Fibroblast of skin of right quadriceps (primary cell): Measurements from ENCODE around the gene DOK5.

ENCODE experiments used
- DNase-seq: peaks from one replicate; pipeline ENCODE4 v3.0.0-alpha.2; 2013

Gene DOK5

GRCh38 chr20:54515793-54516628 is 40.6 kb downstream of the DOK5 start:
- DNase-seq: peak; percentile 52

DNA sequence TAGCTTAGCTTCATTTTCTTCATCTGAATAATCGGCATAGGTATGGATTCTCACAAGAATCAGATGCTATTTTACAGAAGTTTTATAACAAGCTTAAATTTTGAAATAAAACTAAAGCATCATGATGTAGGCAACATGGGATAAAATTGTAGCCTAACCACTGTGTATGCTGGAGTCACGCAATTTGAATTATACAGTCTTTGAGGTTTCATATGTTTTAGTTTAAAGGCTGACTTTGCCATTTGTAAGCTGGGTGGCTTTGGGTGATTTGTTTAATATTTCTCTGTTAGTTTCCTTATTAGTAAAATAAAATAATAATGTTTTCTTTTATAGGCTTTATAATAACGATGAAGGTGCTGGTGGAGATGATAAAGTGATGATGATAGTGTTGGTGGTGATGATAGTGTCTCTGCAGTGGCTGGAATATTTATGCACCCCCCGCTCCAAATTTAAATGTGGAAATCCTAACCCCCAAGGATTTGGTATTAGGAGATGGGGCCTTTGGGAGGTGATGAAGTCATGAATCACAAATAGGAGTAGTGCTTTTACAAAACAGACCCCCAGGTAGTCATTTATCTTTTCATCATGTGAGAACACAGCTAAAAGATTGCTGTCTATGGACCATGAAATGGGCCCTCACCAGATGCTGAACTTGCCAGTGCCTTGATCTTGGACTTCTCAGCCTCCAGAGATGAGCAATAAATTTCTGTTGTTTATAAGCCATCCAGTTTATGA is 42.0 kb downstream of the DOK5 start:
- peak; percentile 57 for DNase-seq

- DNase-seq: no peak
Observed at GRCh38 chr20:54524849-54525248, 49.5 kb downstream of the DOK5 start.

GRCh38 chr20:54525916-54526590 is 50.7 kb downstream of the DOK5 start:
- DNase-seq: peak; percentile 41

GRCh38 chr20:54526801-54527200 is 51.4 kb downstream of the DOK5 start:
- no peak for DNase-seq

DNA sequence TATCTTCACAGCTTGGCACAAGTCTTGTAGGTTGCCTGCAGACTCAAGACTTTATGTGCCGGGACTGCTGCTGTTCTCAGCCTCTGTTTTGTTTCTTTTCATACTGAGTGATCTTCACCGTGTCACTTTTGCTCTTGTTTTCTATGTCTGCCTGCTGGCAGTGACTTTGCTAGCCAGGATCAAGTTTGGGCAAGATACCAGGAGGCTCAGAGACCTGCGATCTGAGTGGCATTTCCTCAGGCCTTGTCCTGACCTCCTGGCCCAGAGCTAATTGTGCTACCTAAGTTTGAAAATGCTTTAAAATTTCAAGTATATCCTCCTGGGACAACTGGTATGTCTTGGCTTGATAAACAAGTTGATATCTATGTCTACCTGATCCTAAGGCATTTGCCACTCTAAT is 57.2 kb downstream of the DOK5 start:
- no peak for DNase-seq

- DNase-seq: no peak
Observed at GRCh38 chr20:54534101-54534500, 58.7 kb downstream of the DOK5 start.

GRCh38 chr20:54535033-54535432 is 59.6 kb downstream of the DOK5 start:
- DNase-seq: peak; percentile 68

- DNase-seq: no peak
Observed at GRCh38 chr20:54535746-54536145, 60.4 kb downstream of the DOK5 start.

- DNase-seq: no peak
Observed at GRCh38 chr20:54539521-54540046, 64.2 kb downstream of the DOK5 start.

GRCh38 chr20:54543369-54543768 is 68.0 kb downstream of the DOK5 start:
- no peak for DNase-seq

DNA sequence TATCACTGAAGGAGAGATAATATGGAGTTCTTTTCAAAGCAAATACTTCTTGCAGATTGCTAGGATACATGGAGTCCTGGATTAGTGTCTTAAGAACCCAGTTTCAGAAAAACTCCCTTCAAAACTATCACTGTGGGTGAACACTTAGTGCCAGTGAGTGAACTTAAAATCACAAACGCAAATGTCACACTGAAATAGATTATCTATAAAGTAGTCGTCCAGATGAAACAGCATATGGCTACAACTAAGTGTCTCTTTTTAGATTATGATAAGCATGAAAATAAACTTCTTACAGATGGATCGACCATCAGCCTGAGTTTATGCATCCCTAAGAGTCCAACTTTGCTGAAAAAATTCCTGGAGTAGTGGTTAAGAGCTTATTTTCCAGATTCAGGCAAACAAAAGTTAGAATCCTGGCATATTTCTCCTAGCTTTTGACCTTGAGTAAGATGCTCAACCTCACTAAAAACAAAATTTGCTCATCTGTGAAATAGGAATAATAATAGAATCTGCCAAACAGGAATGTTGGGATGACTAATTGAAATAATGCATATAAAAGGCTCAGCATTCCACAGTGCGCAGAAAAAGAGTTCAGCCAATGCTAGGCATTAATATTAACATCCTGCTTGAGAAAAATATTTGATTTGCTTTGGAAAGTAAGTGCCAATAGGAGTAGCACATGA is 70.4 kb downstream of the DOK5 start:
- peak; percentile 84 for DNase-seq

DNA sequence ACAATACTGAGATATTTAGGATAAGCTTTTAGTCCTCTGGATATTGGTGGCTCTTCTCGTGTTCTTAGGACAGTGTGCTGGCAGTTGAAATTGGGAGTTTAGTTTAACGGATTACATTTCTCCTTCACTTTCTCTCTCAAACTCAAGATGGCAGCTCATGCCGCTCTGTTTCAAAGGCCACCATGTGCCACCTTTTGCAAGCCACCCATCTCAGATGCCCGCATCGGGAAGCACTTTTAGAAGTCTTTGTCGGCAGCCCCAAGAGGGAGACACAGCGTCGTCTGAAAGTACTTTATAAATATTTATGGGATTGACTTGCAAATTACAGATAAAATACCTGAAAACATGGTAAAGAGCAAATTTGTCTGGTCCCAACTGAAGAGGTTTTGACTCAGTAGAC is 73.5 kb downstream of the DOK5 start:
- no peak for DNase-seq

GRCh38 chr20:54549658-54550326 is 74.4 kb downstream of the DOK5 start:
- DNase-seq: peak; percentile 77

DNA sequence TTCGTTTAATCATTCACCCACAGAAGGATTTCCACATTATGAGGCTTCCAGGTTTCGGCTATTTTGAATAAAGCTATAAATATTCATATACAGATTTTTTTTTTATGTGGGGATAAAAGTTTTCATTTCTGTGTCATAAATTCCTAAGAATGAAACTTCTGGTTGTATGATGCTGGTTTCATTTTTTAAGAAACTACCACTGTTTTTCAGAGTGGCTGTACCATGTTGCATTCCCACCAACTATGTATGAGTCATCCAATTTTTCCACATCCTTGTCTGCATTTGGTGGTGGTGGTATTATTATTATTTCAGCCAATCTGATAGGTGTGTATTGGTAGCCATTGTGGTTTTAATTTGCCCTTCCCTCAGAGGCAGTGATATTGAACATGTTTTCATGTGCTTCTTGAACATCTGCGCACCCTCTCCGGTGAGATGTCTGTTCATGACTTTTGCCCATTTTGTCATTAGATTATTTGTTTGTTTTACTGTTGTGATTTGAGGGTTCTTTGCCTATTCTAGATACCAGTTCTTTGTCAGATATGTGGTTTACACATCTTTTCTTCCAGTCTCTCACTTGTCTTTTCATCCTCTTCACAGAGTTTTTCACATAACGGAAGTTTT is 75.5 kb downstream of the DOK5 start:
- peak; percentile 54 for DNase-seq

- DNase-seq: no peak
Observed at GRCh38 chr20:54554006-54554405, 78.6 kb downstream of the DOK5 start.

- DNase-seq: no peak
Observed at GRCh38 chr20:54555150-54555549, 79.8 kb downstream of the DOK5 start.

DNA sequence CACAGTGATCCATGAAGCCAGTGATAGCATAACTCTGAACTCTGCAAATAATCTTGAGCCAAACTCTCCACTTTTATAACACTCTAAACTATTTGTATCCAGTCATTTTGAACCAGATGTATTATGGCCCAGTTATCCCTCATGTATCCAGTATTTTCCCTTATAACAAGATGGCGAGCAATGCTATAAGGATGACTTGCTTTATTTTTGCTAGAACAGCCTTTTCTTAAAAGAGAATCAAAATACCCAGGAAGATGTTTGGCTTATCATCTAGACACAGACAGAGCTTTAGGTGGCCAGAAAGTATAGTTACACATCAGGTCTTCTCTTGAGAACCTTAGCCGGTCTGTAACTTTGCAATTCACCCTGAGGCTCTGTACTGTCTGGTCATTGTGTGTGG is 81.0 kb downstream of the DOK5 start:
- no peak for DNase-seq

GRCh38 chr20:54557806-54558590 is 82.6 kb downstream of the DOK5 start:
- DNase-seq: peak; percentile 61

- no peak for DNase-seq
Observed at GRCh38 chr20:54559890-54560289, 84.5 kb downstream of the DOK5 start.

GRCh38 chr20:54560357-54560756 is 85.0 kb downstream of the DOK5 start:
- DNase-seq: no peak
